Activated CD4-positive, alpha-beta T cell treated with anti-CD3 and anti-CD28 coated beads, Interleukin-2, amount 50 U/mL, for 4 hours (primary cell): ENCODE data around the gene CHRNB4.

Experiments used
- DNase-seq, 2 experiments: peaks; one replicate each; pipeline ENCODE4 v3.0.0-alpha.2; 2020

The CHRNB4 gene

GRCh38 chr15:78630886-78631633, 9.9 kb downstream of the CHRNB4 start:
- no peak for DNase-seq

DNA sequence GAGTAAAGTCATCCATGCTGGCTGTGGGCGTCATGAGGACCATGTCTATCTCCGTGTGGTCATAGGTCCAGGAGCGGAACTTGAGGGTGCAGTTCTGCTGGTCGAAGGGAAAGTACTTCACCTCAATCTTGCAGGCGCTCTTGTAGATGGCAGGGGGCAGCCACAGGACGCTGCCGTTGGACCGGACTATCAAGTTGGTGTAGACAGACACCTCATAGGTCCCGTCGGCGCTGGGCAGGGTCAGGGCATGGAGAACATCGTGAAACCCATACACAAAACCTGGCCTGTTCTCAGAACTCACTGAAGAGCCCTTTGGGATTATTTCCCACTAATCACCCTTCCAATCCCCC, 11.3 kb downstream of the CHRNB4 start:
- DNase-seq = no peak

DNA sequence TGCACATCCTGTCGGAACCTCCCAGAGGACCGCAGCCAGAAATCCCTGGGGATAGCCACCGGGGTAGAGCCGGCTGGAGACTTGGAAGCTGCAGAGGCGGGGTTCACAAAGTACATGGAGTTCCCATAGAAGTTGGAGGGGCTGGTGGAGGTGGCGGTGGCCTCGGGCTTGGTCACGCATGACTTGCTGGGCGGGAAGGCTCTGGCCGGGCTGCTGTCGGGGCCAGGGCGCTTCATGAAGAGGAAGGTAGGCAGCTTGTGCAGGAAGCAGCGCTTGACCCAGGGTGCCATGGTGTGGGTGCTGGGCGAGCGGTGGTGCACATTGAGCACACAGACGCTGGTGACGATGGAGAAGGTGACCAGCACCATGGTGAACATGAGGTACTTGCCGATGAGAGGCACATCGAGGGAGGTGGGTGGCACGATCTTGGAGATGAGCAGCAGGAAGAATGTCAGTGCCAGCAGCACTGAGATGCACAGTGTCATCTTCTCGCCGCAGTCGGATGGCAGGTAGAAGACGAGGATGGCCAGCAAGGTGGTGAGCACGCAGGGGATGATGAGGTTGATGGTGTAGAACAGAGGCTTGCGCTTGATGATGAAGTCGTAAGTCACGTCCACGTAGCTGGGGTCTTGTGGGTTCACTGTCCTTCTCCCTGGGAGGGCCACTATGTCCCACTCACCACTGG, 11.8 kb downstream of the CHRNB4 start:
- DNase-seq = no peak

GRCh38 chr15:78628227-78628626, 12.8 kb downstream of the CHRNB4 start:
- DNase-seq = no peak

DNA sequence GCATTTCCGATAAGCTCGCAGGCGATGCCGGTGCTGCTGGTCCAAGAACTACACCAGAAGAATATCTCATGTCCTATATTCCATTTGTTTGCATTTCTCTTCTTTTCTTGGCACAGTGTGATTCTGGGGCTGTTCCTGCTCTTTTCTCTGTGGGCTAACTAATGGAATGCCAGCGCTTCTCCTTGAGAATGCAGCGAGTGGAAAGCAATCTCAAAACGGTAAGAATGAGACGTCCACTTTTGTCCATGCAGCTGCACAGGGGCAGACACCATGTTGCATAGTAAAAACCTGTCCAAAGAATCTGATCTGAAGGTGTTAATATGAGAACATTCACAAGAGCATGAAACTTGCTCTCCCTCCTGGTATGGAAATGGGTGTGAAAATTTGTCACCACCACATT, 13.7 kb downstream of the CHRNB4 start:
- no peak for DNase-seq

DNA sequence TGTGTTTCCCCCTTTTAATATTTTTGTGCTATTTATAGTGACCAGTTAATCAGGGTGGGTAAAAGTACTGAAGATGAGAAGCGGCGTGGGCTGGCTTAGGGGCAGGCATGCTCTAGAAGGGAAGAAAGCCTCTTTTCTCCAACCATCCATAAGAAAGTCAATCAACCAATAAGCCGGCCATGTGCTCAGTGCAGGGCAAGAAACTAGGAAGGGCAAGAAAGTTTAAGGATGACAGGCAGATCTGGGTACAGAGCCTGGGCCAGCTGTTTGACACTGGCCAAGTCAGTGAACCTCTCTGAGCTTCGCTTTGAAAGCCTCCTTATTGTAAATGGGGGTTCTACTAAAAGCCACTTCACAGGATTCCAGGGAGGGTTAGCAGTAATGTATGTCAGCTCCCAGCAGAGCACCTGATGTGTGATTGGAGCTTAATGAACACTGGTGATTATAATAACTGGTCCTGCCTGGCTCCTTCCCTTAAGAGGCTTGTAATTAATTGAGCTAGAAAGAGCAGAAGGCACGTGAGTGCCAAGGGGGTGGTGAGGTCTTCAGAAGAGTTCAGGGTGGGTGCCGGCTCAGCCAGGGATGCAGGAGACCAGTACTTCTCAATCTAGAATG, 14.5 kb downstream of the CHRNB4 start:
- no peak for DNase-seq

DNA sequence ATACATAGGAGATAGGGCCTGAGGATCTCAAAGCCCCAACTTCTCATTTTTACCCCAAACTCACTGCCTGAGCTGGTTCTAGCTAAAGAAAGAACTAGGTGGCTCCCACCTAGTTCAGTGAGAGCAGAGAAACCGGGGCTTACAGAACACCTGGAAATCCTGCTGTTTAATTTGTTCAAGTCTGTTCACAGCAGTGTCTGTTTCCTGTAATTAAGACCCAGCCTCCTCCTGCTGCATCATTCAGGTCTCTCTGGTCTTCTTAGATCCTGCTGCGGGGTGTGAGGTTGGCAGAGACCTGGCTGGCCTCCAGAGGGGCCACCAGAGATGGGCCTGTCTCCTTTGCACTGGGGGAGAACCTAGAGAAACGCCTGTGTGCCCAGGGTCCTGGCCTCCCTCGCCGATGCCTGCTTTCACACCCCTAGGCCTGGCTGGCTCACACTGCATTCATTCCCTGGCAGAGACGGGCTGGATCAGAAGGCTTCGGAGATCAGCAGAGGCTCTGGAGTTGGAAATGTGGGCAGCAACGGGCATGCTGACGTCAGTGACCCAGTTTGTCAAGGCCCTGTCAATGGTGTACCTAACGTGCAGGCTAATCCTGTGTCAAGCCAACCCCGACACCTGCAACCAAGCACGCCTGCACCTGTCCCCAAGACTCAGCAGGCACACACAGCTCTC, 15.3 kb downstream of the CHRNB4 start:
- DNase-seq = no peak

DNA sequence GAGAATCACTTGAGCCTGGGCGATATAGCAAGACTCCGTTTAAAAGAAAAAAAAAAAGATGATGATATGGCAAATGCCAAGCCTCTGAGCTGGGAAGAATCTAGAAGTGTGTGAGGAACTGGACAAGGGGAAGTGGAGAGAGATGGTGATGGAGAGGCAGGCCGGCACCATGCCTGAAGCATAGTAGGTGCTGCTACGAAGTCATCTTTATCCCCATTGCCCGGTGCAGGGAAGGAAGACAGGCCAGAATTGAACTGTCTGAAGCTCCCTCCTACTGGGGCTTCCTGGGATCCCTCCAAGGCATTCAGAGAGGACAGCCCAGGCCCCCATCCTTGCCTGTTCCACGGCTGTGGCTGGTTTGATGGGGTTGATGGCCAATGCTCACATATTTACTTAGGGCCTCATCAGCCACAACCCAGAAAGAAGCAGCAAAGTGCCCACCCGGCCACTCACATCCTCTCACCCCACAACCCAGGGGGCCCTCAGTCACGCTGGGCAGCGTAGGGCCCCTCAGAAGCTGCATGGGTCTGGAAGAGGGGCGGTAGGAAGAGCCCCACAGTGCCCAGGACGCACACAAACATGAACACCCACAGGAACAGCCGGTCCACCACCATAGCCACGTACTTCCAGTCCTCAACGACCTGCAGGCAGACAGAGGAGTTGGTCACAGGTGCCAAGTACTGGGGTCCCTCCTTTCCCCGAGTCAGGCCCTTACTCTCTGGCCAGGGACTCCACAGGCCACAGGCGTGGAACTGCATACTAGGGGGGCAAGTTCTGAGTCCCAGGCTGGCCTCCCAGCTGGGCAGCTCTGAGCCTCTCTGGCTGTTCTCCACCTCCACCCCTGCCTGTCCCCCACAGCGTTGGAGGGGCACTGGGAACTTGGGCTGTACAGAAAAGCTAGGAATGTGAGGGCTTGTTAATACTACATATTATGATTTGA, 16.1 kb downstream of the CHRNB4 start:
- DNase-seq = no peak

- no peak for DNase-seq
Measured at GRCh38 chr15:78623786-78624497, 17.1 kb downstream of the CHRNB4 start.

DNA sequence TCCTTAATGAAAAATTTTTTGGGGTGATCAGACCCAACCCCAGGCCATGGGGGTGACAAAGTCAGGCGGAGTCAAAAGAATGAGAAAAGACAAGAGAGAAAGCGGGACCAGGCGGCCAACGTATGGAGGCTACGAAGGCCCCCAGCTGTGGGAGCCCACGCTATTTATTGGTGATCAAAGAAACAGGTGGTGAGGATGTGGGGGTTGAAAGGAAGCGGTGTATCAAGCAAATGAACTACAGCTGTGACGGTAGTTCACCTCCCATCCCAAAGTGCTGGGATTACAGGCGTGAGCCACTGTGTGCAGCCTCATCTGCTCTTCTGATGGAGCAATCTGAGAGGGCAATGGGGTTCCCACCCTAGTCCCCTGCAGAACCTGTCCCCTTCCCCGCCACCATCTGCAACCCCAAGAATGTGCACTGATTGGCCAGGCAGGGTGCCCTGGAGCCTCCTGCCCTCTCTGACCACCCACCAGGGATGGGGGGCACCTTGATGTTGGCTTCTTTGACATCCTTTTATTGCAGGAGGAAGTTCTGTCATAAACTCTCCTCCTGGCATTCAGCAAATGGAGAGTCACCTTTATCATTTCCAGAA, 19.1 kb downstream of the CHRNB4 start:
- DNase-seq = no peak

DNA sequence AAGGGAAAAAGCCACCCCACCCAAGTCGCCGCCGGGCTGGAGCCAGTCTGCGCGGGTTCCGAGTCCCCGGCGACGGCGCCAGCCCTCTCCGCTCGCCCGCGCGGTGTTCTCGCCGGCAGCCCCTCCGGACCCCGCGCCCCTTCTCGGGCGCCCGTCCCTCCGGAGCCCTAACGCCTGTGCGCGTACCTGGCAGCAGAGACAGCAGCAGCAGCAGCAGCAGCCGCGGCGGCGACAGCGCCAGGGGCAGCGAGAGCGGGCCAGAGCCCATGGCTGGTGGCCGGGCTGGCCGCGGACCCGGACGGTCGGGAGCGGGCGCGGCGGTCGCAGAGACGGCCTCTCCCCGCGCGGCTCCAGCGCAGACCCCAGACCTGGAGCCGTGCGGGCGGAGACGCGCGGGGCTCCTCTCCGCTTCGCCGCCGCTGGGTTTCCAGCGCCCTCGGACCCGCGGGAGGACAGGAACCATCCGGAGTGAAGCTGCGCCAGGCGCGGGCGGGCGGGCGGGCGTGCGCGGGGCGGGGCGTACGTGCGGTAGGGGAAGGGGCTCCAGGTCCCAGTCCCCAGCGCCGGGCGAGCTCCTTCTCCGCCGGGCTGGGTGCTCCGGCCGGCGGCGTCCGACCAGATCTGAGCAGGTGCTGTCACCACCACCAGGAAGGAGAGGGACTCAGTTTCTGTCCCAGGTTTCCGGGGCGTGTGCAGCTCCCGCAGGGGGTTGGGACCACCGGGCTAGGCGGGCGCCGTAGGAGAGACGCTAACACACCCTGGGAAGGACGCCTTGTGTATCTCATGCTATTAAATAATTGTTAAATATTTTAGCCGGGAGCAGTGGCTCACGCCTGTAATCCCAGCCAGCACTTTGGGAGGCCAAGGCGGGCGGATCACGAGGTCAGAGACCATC, 20.2 kb downstream of the CHRNB4 start, which contains the start of gene CHRNA3:
Gene CHRNA3 (minus strand): TSS at position 470 of the 895 bp plus-strand sequence. CDS start 202 bp downstream, at position 268.
- no peak for DNase-seq

- no peak for DNase-seq
Measured at GRCh38 chr15:78620021-78620526, 20.9 kb downstream of the CHRNB4 start.

GRCh38 chr15:78619022-78619950, 21.7 kb downstream of the CHRNB4 start:
- no peak for DNase-seq

- DNase-seq = peak; percentile 75 to 79
Measured at GRCh38 chr15:78618490-78618934, 22.5 kb downstream of the CHRNB4 start.

- no peak for DNase-seq
Measured at GRCh38 chr15:78618064-78618463, 22.9 kb downstream of the CHRNB4 start.

GRCh38 chr15:78617516-78617915, 23.5 kb downstream of the CHRNB4 start:
- DNase-seq = no peak

DNA sequence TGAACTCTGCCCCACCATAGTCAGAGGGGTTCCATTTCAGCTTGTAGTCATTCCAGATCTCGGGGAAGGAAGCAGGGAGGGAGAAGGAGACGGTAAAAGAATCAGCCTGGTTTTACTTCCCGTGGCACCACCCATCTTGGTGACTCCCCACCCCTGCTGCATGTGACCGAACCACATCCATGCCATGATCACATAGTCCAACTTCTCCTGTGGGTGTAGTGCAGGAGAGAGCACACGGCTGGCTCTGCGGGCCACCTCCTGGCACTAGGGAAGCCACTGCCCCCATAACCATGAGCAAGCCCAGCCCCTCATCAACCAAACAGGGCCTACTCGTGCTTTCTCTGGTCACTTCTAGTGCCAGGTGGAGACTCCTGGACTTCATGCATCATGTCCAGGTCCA, 23.9 kb downstream of the CHRNB4 start:
- no peak for DNase-seq

DNA sequence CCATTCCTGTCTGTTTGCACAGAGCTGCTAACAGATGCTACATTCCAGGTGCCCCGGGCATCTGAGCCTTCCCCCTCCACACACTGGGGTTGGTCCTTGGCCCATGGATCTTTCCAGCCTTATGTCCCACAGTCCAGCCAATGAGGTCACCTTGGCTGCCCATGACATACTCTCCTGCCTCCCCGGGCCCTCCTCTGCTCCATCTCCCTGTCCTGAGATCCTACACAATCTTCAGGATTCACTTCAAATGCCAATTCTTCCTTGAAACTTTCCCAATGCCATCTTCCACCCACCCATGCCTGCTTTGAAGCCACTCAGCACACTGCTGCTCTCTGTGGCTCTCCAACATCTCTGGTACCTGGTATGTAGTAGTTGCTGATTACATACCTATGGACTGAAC, 24.5 kb downstream of the CHRNB4 start:
- no peak for DNase-seq

GRCh38 chr15:78615151-78615589, 25.8 kb downstream of the CHRNB4 start:
- no peak for DNase-seq
